GM10248 (cell line): Measurements from ENCODE around the gene CFAP100.

Experiments used
- CTCF ChIA-PET: fragments of 300-600 bp; sonication (Branson Sonifier 250); formaldehyde crosslinking; extraction: SDS; loops from one replicate; lab custom pipeline; 2021; ENCODE audit warnings: antibody characterized with exemption; lab: Yijun Ruan, JAX
- POLR2A ChIA-PET: fragments of 350-650 bp; sonication (Branson Sonifier 250); formaldehyde crosslinking; extraction: SDS; loops from one replicate; lab custom pipeline; 2020; ENCODE audit warnings: antibody characterized with exemption; lab: Yijun Ruan, JAX
- DNase-seq: peaks from one replicate; pipeline ENCODE4 v3.0.0; 2012; ENCODE audit errors: extremely low spot score
- CTCF ChIP-seq: IDR thresholded peaks from 2 replicates; pipeline ENCODE4 v1.5.1; 2012; ENCODE audit warnings: mild to moderate bottlenecking, low read depth; ENCODE audit errors: extremely low read depth, missing control alignments, control extremely low read depth

CFAP100 gene

GRCh38 chr3:126351771-126352475, 42.8 kb upstream of the CFAP100 start:
- ChIA-PET CTCF (no interaction called here), POLR2A (no interaction called here)
- no peak for DNase-seq
- TF ChIP-seq CTCF, result no peak

GRCh38 chr3:126352476-126353454, 41.9 kb upstream of the CFAP100 start:
- DNase-seq, result no peak
- CTCF ChIA-PET, result no interaction called here
- POLR2A ChIA-PET, result no interaction called here
- no peak for TF ChIP-seq CTCF

GRCh38 chr3:126353694-126354321, 40.9 kb upstream of the CFAP100 start:
- TF ChIP-seq CTCF, result no peak
- DNase-seq, result no peak
- ChIA-PET CTCF (no interaction called here), POLR2A (no interaction called here)

- TF ChIP-seq CTCF, result no peak
- no peak for DNase-seq
- POLR2A ChIA-PET, result no interaction called here
- CTCF ChIA-PET, result no interaction called here
Observed at GRCh38 chr3:126354776-126355175, 39.9 kb upstream of the CFAP100 start.

GRCh38 chr3:126355251-126355650, 39.5 kb upstream of the CFAP100 start:
- no peak for DNase-seq
- no peak for TF ChIP-seq CTCF
- POLR2A ChIA-PET, result no interaction called here
- CTCF ChIA-PET, result no interaction called here

GRCh38 chr3:126355777-126356372, 38.8 kb upstream of the CFAP100 start:
- POLR2A ChIA-PET, result no interaction called here
- no peak for TF ChIP-seq CTCF
- CTCF ChIA-PET, result no interaction called here
- peak; percentile 41 for DNase-seq
